HepG2 (cell line): ENCODE results near the gene ACOT8. TPM values are rescaled to one million over a fixed set of nuclear protein-coding genes. Genes with fewer than 3 reads are reported as not detected.
A peak's percentile ranks its signal among the peaks of the same experiment; 100 is the strongest.

Experiments used
- CBFB ChIP-seq: sonication (generic); formaldehyde crosslinking; IDR thresholded peaks from 2 replicates; pipeline ENCODE4 v1.4.0; 2020; ENCODE audit warnings: missing genetic modification reagents
- CTCF ChIP-seq: sonication (generic); formaldehyde crosslinking; IDR thresholded peaks from 2 replicates; pipeline ENCODE4 v1.5.0; 2020; ENCODE audit warnings: mild to moderate bottlenecking, missing genetic modification reagents, moderate library complexity
- DNMT1 ChIP-seq: sonication (generic); formaldehyde crosslinking; IDR thresholded peaks from 2 replicates; pipeline ENCODE4 v1.5.1; 2020; ENCODE audit warnings: mild to moderate bottlenecking, missing genetic modification reagents
- ELF1 ChIP-seq: sonication (generic); formaldehyde crosslinking; IDR thresholded peaks from 2 replicates; pipeline ENCODE4 v1.4.0; 2020; ENCODE audit warnings: missing genetic modification reagents
- FOSL2 ChIP-seq: sonication (generic); formaldehyde crosslinking; IDR thresholded peaks from 2 replicates; pipeline ENCODE4 v1.4.0; 2020; ENCODE audit warnings: missing genetic modification reagents
- FOXA3 ChIP-seq: IDR thresholded peaks from 2 replicates; pipeline ENCODE4 v1.6.1; 2016; ENCODE audit warnings: missing genetic modification reagents, missing compliant biosample characterization
- FOXK1 ChIP-seq: sonication (generic); formaldehyde crosslinking; IDR thresholded peaks from 2 replicates; pipeline ENCODE4 v1.4.0; 2020; ENCODE audit warnings: low read depth, missing genetic modification reagents, borderline replicate concordance
- HMGXB4 ChIP-seq, 2 experiments: sonication (generic) in 1 of 2; formaldehyde crosslinking in 1 of 2; IDR thresholded peaks; 2 replicates each; pipeline versions ENCODE4 v1.4.0 to v1.6.1; 2018 to 2020; ENCODE audit warnings: missing genetic modification reagents in 2 of 2, borderline replicate concordance in 1 of 2, low read depth in 1 of 2, mild to moderate bottlenecking in 1 of 2, missing biosample characterization in 1 of 2
- JARID2 ChIP-seq: sonication (generic); formaldehyde crosslinking; IDR thresholded peaks from 2 replicates; pipeline ENCODE4 v1.8.1; 2023; ENCODE audit warnings: missing genetic modification reagents, inconsistent platforms; ENCODE audit not compliant: insufficient replicate concordance
- KLF13 ChIP-seq: sonication (generic); formaldehyde crosslinking; IDR thresholded peaks from 2 replicates; pipeline ENCODE4 v1.4.0; 2020; ENCODE audit warnings: mild to moderate bottlenecking, missing genetic modification reagents
- MED8 ChIP-seq: sonication (generic); formaldehyde crosslinking; IDR thresholded peaks from 2 replicates; pipeline ENCODE4 v1.8.1; 2023; ENCODE audit warnings: mild to moderate bottlenecking, missing genetic modification reagents; ENCODE audit not compliant: insufficient replicate concordance
- NBN ChIP-seq: fragments of 450-650 bp; conservative IDR thresholded peaks from 2 replicates; pipeline ENCODE4 v1.6.1; 2017
- NFIB ChIP-seq: sonication (generic); formaldehyde crosslinking; IDR thresholded peaks from 2 replicates; pipeline ENCODE4 v1.9.0; 2021; ENCODE audit warnings: missing genetic modification reagents, mild to moderate bottlenecking, borderline replicate concordance
- PAWR ChIP-seq: sonication (generic); formaldehyde crosslinking; IDR thresholded peaks from 2 replicates; pipeline ENCODE4 v1.4.0; 2020; ENCODE audit warnings: missing genetic modification reagents, mild to moderate bottlenecking, borderline replicate concordance
- RBM22 ChIP-seq: fragments of 200-400 bp; formaldehyde crosslinking; optimal IDR thresholded peaks from 2 replicates; pipeline ENCODE3; 2017; ENCODE audit warnings: mild to moderate bottlenecking, low read length, moderate library complexity
- SRY ChIP-seq: sonication (generic); formaldehyde crosslinking; IDR thresholded peaks from 2 replicates; pipeline ENCODE4 v1.8.0; 2022; ENCODE audit warnings: mild to moderate bottlenecking, missing genetic modification reagents
- ZFX ChIP-seq: sonication (generic); formaldehyde crosslinking; IDR thresholded peaks from 2 replicates; pipeline ENCODE4 v1.4.0; 2020; ENCODE audit warnings: mild to moderate bottlenecking, low read depth, missing genetic modification reagents, moderate library complexity
- ZNF160 ChIP-seq: sonication (generic); formaldehyde crosslinking; IDR thresholded peaks from 2 replicates; pipeline ENCODE4 v1.8.0; 2022; ENCODE audit warnings: mild to moderate bottlenecking, inconsistent platforms, missing genetic modification reagents
- ZNF256 ChIP-seq: sonication (generic); formaldehyde crosslinking; conservative IDR thresholded peaks from 2 replicates; pipeline ENCODE4 v1.4.0; 2020; ENCODE audit warnings: missing genetic modification reagents
- ZNF460 ChIP-seq: sonication (generic); formaldehyde crosslinking; IDR thresholded peaks from 2 replicates; pipeline ENCODE4 v1.5.1; 2020; ENCODE audit warnings: missing genetic modification reagents, mild to moderate bottlenecking, borderline replicate concordance
- ZNF616 ChIP-seq: sonication (generic); formaldehyde crosslinking; IDR thresholded peaks from 2 replicates; pipeline ENCODE4 v1.5.0; 2020; ENCODE audit warnings: low read depth, mild to moderate bottlenecking, missing genetic modification reagents
- ZNF713 ChIP-seq: sonication (generic); formaldehyde crosslinking; IDR thresholded peaks from 2 replicates; pipeline ENCODE4 v1.4.0; 2020; ENCODE audit warnings: mild to moderate bottlenecking, missing genetic modification reagents
- polyA plus RNA-seq, 8 experiments: library from polyadenylated mRNA; depleted of rRNA in 3 of 8; stranded (reverse) in 7 of 8; unstranded in 1 of 8; fragments of >200 nt; fragmentation: Illumina TruSeq in 4 of 8; extraction: Trizol in 4 of 8; gene quantifications; 2 replicates each; pipeline versions ENCODE4 v1.2.1 to v1.2.3, GENCODE V29; 2011 to 2016; ENCODE audit warnings: low read depth in 4 of 8, missing spikeins in 1 of 8, mixed read lengths in 1 of 8; ENCODE audit not compliant: insufficient read depth in 1 of 8
- total RNA-seq, 5 experiments: library from RNA; depleted of rRNA; stranded (reverse); fragments of >200 nt; fragmentation: Illumina TruSeq; extraction: Trizol; gene quantifications; 2 replicates each; pipeline ENCODE4 v1.2.3, GENCODE V29; 2016; ENCODE audit warnings: low read depth in 1 of 5
- TF ChIP-seq, protein P1 (sequence below): sonication (generic); formaldehyde crosslinking; IDR thresholded peaks from 2 replicates; pipeline ENCODE4 v1.5.0; 2020; ENCODE audit warnings: mild to moderate bottlenecking, missing genetic modification reagents, borderline replicate concordance
- TF ChIP-seq, protein P2 (sequence below): IDR thresholded peaks from 2 replicates; pipeline ENCODE4 v1.6.1; 2016; ENCODE audit warnings: low read depth, control low read depth

ACOT8 gene
- total and polyA plus RNA-seq, 2 of the 13 experiments (the other 11 are each of a cell fraction or from before 2014, with no cell fraction given): 31.4 to 45.5 TPM

GRCh38 chr20:45798935-45799642 lies 58.1 kb downstream of the ACOT8 start (continued):
- TF ChIP-seq ZNF616 (CRISPR knock-in tag) (no peak), ZNF256 (CRISPR knock-in tag) (no peak), JARID2 (peak; percentile 61), FOXA3 (CRISPR knock-in tag) (no peak), RBM22 (no peak), KLF13 (CRISPR knock-in tag) (no peak), ZNF460 (no peak), ZNF713 (0 out of 2 replicates have a peak, but pooled peaks have one; percentile 51), SRY (CRISPR knock-in tag) (no peak), DNMT1 (CRISPR knock-in tag) (no peak), PAWR (CRISPR knock-in tag) (no peak), CBFB (CRISPR knock-in tag) (no peak), CTCF (CRISPR knock-in tag) (peak; percentile 94), MED8 (no peak), NBN (no peak), ZFX (CRISPR knock-in tag) (peak; percentile 23; the same call in 1 of the 2 replicates), HMGXB4 (CRISPR knock-in tag; IDR thresholded peaks at IDR 0.05; ENCODE audit: borderline replicate concordance in 1 of 2, low read depth in 1 of 2) (peak in 1 of 2 experiments; percentile 77; a peak in 2 of 4 replicates), ELF1 (CRISPR knock-in tag) (peak; percentile 42; the same call in 1 of the 2 replicates), FOSL2 (CRISPR knock-in tag) (0 out of 2 replicates have a peak, but pooled peaks have one; percentile 16), FOXK1 (CRISPR knock-in tag) (no peak), NFIB (CRISPR knock-in tag) (no peak), ZNF160 (no peak)
- TF ChIP-seq, protein P1, sequence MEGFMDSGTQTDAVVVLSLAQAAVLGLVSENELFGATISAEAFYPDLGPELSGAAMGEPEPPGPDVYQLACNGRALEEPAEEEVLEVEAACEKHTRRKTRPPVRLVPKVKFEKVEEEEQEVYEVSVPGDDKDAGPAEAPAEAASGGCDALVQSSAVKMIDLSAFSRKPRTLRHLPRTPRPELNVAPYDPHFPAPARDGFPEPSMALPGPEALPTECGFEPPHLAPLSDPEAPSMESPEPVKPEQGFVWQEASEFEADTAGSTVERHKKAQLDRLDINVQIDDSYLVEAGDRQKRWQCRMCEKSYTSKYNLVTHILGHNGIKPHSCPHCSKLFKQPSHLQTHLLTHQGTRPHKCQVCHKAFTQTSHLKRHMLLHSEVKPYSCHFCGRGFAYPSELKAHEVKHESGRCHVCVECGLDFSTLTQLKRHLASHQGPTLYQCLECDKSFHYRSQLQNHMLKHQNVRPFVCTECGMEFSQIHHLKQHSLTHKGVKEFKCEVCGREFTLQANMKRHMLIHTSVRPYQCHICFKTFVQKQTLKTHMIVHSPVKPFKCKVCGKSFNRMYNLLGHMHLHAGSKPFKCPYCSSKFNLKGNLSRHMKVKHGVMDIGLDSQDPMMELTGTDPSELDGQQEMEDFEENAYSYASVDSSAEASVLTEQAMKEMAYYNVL (CRISPR knock-in tag): no peak
- TF ChIP-seq, protein P2, sequence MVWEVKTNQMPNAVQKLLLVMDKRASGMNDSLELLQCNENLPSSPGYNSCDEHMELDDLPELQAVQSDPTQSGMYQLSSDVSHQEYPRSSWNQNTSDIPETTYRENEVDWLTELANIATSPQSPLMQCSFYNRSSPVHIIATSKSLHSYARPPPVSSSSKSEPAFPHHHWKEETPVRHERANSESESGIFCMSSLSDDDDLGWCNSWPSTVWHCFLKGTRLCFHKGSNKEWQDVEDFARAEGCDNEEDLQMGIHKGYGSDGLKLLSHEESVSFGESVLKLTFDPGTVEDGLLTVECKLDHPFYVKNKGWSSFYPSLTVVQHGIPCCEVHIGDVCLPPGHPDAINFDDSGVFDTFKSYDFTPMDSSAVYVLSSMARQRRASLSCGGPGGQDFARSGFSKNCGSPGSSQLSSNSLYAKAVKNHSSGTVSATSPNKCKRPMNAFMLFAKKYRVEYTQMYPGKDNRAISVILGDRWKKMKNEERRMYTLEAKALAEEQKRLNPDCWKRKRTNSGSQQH: no peak
